GM18873 (cell line): ENCODE measurements around the gene PTGES3L.
"Not testable (repeated sequence)": the region's sequence is repeated elsewhere in the genome, so short reads cannot be mapped to it uniquely, and the experiment has no call there.

Experiments used
- ATAC-seq: cut with Tn5 transposase; IDR thresholded peaks from one replicate; pipeline ENCODE4 v1.9.1; 2021; ENCODE audit warnings: mild to moderate bottlenecking, moderate library complexity, moderate number of reproducible peaks; ENCODE audit not compliant: unreplicated experiment, low FRiP score

PTGES3L gene

GRCh38 chr17:42923472-42923871 is 56.4 kb downstream of the PTGES3L start:
- ATAC-seq = not testable (repeated sequence)

GRCh38 chr17:42922294-42922693 is 57.6 kb downstream of the PTGES3L start:
- ATAC-seq = no peak

- no peak for ATAC-seq
These were observed 59.0 kb downstream of the PTGES3L start for GRCh38 chr17:42920922-42921321.

GRCh38 chr17:42920106-42920900 is 59.6 kb downstream of the PTGES3L start:
- no peak for ATAC-seq

GRCh38 chr17:42919522-42920077 is 60.3 kb downstream of the PTGES3L start:
- not testable (repeated sequence) for ATAC-seq

GRCh38 chr17:42918902-42919521 is 60.9 kb downstream of the PTGES3L start:
- ATAC-seq = no peak
